ENCODE results near the gene SEC14L5.

The SEC14L5 gene

GRCh38 chr16:5007256-5007655, 49.1 kb downstream of the SEC14L5 start:
- ChIA-PET POLR2A (no interaction called here), CTCF (no interaction called here)
- no peak for DNase-seq (ENCODE audit: extremely low spot score)
- TF ChIP-seq ZNF384 (IDR thresholded peaks at IDR 0.05) (no peak), SP1 (IDR thresholded peaks at IDR 0.05) (no peak), L3MBTL2 (conservative IDR thresholded peaks at IDR 0.05) (no peak), FOXK2 (IDR thresholded peaks at IDR 0.05) (no peak), SUZ12 (IDR thresholded peaks at IDR 0.05) (no peak), BHLHE40 (IDR thresholded peaks at IDR 0.05; ENCODE audit: borderline replicate concordance) (no peak), FOXM1 (IDR thresholded peaks at IDR 0.05; ENCODE audit: borderline replicate concordance) (no peak), PKNOX1 (IDR thresholded peaks at IDR 0.05) (no peak), HDGF (IDR thresholded peaks at IDR 0.05; ENCODE audit: borderline replicate concordance) (no peak), NFRKB (IDR thresholded peaks at IDR 0.05) (no peak)

- POLR2A ChIA-PET: no interaction called here
- CTCF ChIA-PET: no interaction called here
Observed at GRCh38 chr16:5008311-5008731, 50.2 kb downstream of the SEC14L5 start.

GRCh38 chr16:5010576-5011329, 52.6 kb downstream of the SEC14L5 start:
- TF ChIP-seq TARDBP (IDR thresholded peaks at IDR 0.05) (no peak), ARNT (IDR thresholded peaks at IDR 0.05) (no peak), ELF4 (IDR thresholded peaks at IDR 0.05) (no peak), ZNF384 (IDR thresholded peaks at IDR 0.05) (no peak), SUZ12 (IDR thresholded peaks at IDR 0.05) (no peak), PKNOX1 (IDR thresholded peaks at IDR 0.05) (no peak), NFRKB (IDR thresholded peaks at IDR 0.05) (no peak), L3MBTL2 (conservative IDR thresholded peaks at IDR 0.05) (no peak), BHLHE40 (IDR thresholded peaks at IDR 0.05; ENCODE audit: borderline replicate concordance) (no peak), CTBP1 (IDR thresholded peaks at IDR 0.05; ENCODE audit: borderline replicate concordance) (no peak), SP1 (IDR thresholded peaks at IDR 0.05) (no peak), LEF1 (IDR thresholded peaks at IDR 0.05; ENCODE audit: borderline replicate concordance) (no peak), FOXA1 (IDR thresholded peaks at IDR 0.05) (no peak), FOXK2 (IDR thresholded peaks at IDR 0.05) (no peak)
- no peak for DNase-seq (ENCODE audit: extremely low spot score)
- POLR2A ChIA-PET: no interaction called here
- CTCF ChIA-PET: no interaction called here

More at GRCh38 chr16:5008311-5008731, 50.2 kb downstream of the SEC14L5 start:
- TF ChIP-seq ARNT (IDR thresholded peaks at IDR 0.05) (no peak), PKNOX1 (IDR thresholded peaks at IDR 0.05) (no peak), FOXA1 (IDR thresholded peaks at IDR 0.05) (no peak), HDGF (IDR thresholded peaks at IDR 0.05; ENCODE audit: borderline replicate concordance) (no peak), BHLHE40 (IDR thresholded peaks at IDR 0.05; ENCODE audit: borderline replicate concordance) (no peak), SP1 (IDR thresholded peaks at IDR 0.05) (no peak), L3MBTL2 (conservative IDR thresholded peaks at IDR 0.05) (no peak)
- no peak for DNase-seq (ENCODE audit: extremely low spot score)

GRCh38 chr16:5011637-5012036, 53.5 kb downstream of the SEC14L5 start:
- TF ChIP-seq ARNT (IDR thresholded peaks at IDR 0.05) (no peak), NFRKB (IDR thresholded peaks at IDR 0.05) (no peak), ELF4 (IDR thresholded peaks at IDR 0.05) (no peak), FOXM1 (IDR thresholded peaks at IDR 0.05; ENCODE audit: borderline replicate concordance) (no peak), BHLHE40 (IDR thresholded peaks at IDR 0.05; ENCODE audit: borderline replicate concordance) (no peak), CTBP1 (IDR thresholded peaks at IDR 0.05; ENCODE audit: borderline replicate concordance) (no peak), SUZ12 (IDR thresholded peaks at IDR 0.05) (no peak), TARDBP (IDR thresholded peaks at IDR 0.05) (no peak), SP1 (IDR thresholded peaks at IDR 0.05) (no peak), LEF1 (IDR thresholded peaks at IDR 0.05; ENCODE audit: borderline replicate concordance) (no peak), FOXK2 (IDR thresholded peaks at IDR 0.05) (no peak), PKNOX1 (IDR thresholded peaks at IDR 0.05) (no peak), ZNF384 (IDR thresholded peaks at IDR 0.05) (no peak), L3MBTL2 (conservative IDR thresholded peaks at IDR 0.05) (no peak), FOXA1 (IDR thresholded peaks at IDR 0.05) (no peak), HDGF (IDR thresholded peaks at IDR 0.05; ENCODE audit: borderline replicate concordance) (no peak)
- DNase-seq (ENCODE audit: extremely low spot score): no peak
- CTCF ChIA-PET: no interaction called here
- POLR2A ChIA-PET: no interaction called here

- ChIA-PET POLR2A (no interaction called here), CTCF (no interaction called here)
- no peak for DNase-seq (ENCODE audit: extremely low spot score)
- TF ChIP-seq FOXM1 (IDR thresholded peaks at IDR 0.05; ENCODE audit: borderline replicate concordance): no peak
- TF ChIP-seq LEF1 (IDR thresholded peaks at IDR 0.05; ENCODE audit: borderline replicate concordance): no peak
- TF ChIP-seq ELF4 (IDR thresholded peaks at IDR 0.05): no peak
- no peak for TF ChIP-seq PKNOX1 (IDR thresholded peaks at IDR 0.05)
- TF ChIP-seq HDGF (IDR thresholded peaks at IDR 0.05; ENCODE audit: borderline replicate concordance): no peak
Observed at GRCh38 chr16:5012887-5013286, 54.8 kb downstream of the SEC14L5 start.
